A549 (cell line): ENCODE measurements around the gene AP4E1. TPM values are rescaled to one million over a fixed set of nuclear protein-coding genes. Genes with fewer than 3 reads are reported as not detected.

Experiments
- ATAC-seq, 2 experiments: fragments of 200-7000 bp in 1 of 2; fragments of >200 bp in 1 of 2; cut with Nextera tagmentation in 1 of 2; cut with Tn5 transposase in 1 of 2; 3 replicates each; pipeline versions ENCODE4 v1.8.0 to v1.9.1; 2018 to 2020; ENCODE audit warnings: mild to moderate bottlenecking in 1 of 2, moderate library complexity in 1 of 2
- CTCF ChIA-PET: fragments of 300-600 bp; sonication (Branson Sonifier 250); formaldehyde crosslinking; extraction: SDS; loops from one replicate; lab custom pipeline; 2021; ENCODE audit warnings: antibody characterized with exemption, inconsistent platforms; lab: Yijun Ruan, JAX
- POLR2A ChIA-PET: fragments of 350-600 bp; formaldehyde crosslinking; extraction: SDS; loops from one replicate; lab custom pipeline; 2021; ENCODE audit warnings: antibody characterized with exemption, inconsistent platforms; lab: Yijun Ruan, JAX
- DNase-seq, 2 experiments: peaks; one replicate each; pipeline versions ENCODE4 v3.0.0 to v3.0.0-alpha.2; 2011 to 2016; ENCODE audit warnings: low read depth in 1 of 2, low spot score in 1 of 2
- FAIRE-seq: peaks from 2 replicates; lab custom pipeline; 2011; peaks lifted over from hg19 to GRCh38; lab: Jason Lieb, UNC
- H3K27ac ChIP-seq, 2 experiments: fragments of >200 bp; sonication (Bioruptor Twin); formaldehyde crosslinking; 3 replicates each; pipeline ENCODE4 v1.5.1; 2016 to 2017
- H3K4me1 ChIP-seq: fragments of >200 bp; sonication (Bioruptor Twin); formaldehyde crosslinking; 3 replicates; pipeline ENCODE4 v1.6.1; 2016
- H3K4me2 ChIP-seq: fragments of >200 bp; sonication (Bioruptor Twin); formaldehyde crosslinking; 3 replicates; pipeline ENCODE4 v1.6.1; 2016
- H3K4me3 ChIP-seq: fragments of >200 bp; sonication (Bioruptor Twin); formaldehyde crosslinking; 3 replicates; pipeline ENCODE4 v1.5.1; 2016
- H3K9me3 ChIP-seq: fragments of >200 bp; sonication (Bioruptor Twin); formaldehyde crosslinking; 3 replicates; pipeline ENCODE4 v1.6.1; 2016
- ATOH8 ChIP-seq: fragments of 250-450 bp; sonication (Bioruptor Pico); IDR thresholded peaks from 2 replicates; pipeline ENCODE4 v1.5.0; 2020; ENCODE audit warnings: low read depth, mild to moderate bottlenecking, moderate library complexity
- BHLHE40 ChIP-seq: IDR thresholded peaks from 2 replicates; pipeline ENCODE4 v1.6.1; 2012; ENCODE audit warnings: low read depth, low read length, inconsistent platforms
- CTCF ChIP-seq: fragments of >200 bp; sonication (Bioruptor Twin); formaldehyde crosslinking; IDR thresholded peaks from 3 replicates; pipeline ENCODE4 v1.5.1; 2016
- E2F6 ChIP-seq: IDR thresholded peaks from 2 replicates; pipeline ENCODE4 v1.6.1; 2012; ENCODE audit warnings: low read depth, borderline replicate concordance
- EHF ChIP-seq: fragments of 250-450 bp; sonication (Bioruptor Pico); IDR thresholded peaks from 2 replicates; pipeline ENCODE4 v1.5.0; 2020; ENCODE audit warnings: mild to moderate bottlenecking
- EHMT2 ChIP-seq: fragments of 200-600 bp; sonication (generic); IDR thresholded peaks from 2 replicates; pipeline ENCODE4 v1.6.1; 2016; ENCODE audit warnings: antibody characterized with exemption, low read depth, mild to moderate bottlenecking, moderate library complexity
- EP300 ChIP-seq, 2 experiments: fragments of >200 bp; sonication (Bioruptor Twin); formaldehyde crosslinking; IDR thresholded peaks; 2 replicates in 1 of 2; 3 replicates in 1 of 2; pipeline ENCODE4 v1.6.1; 2016 to 2017
- ESRRA ChIP-seq: fragments of 150-350 bp; IDR thresholded peaks from 2 replicates; pipeline ENCODE4 v1.6.1; 2014; ENCODE audit warnings: mild to moderate bottlenecking, low read length, borderline replicate concordance
- FOSL2 ChIP-seq, 2 experiments: fragments of 450-650 bp in 1 of 2; fragments of >200 bp in 1 of 2; sonication (Bioruptor Twin) in 1 of 2; formaldehyde crosslinking; IDR thresholded peaks; 2 replicates each; pipeline versions ENCODE4 v1.5.0 to v1.6.1; 2016 to 2020; ENCODE audit warnings: mild to moderate bottlenecking in 1 of 2, moderate library complexity in 1 of 2
- FOXS1 ChIP-seq: fragments of 250-450 bp; sonication (Bioruptor Pico); IDR thresholded peaks from 2 replicates; pipeline ENCODE4 v1.5.0; 2020; ENCODE audit warnings: mild to moderate bottlenecking, moderate library complexity
- HES2 ChIP-seq: fragments of >200 bp; sonication (Bioruptor Twin); formaldehyde crosslinking; IDR thresholded peaks from 2 replicates; pipeline ENCODE4 v1.6.1; 2016
- MAFK ChIP-seq: fragments of 450-650 bp; IDR thresholded peaks from 2 replicates; pipeline ENCODE4 v1.6.1; 2014; ENCODE audit not compliant: partially characterized antibody
- NPAS2 ChIP-seq: fragments of 250-450 bp; sonication (Bioruptor Pico); IDR thresholded peaks from 2 replicates; pipeline ENCODE4 v1.8.0; 2022; ENCODE audit warnings: mild to moderate bottlenecking, moderate library complexity, borderline replicate concordance
- PBX3 ChIP-seq: IDR thresholded peaks from 2 replicates; pipeline ENCODE4 v1.6.1; 2012
- POLR2A ChIP-seq: IDR thresholded peaks from 2 replicates; pipeline ENCODE4 v1.6.1; 2012; ENCODE audit warnings: mild to moderate bottlenecking, low read length
- RCOR1 ChIP-seq: fragments of 150-350 bp; IDR thresholded peaks from 2 replicates; pipeline ENCODE4 v1.6.1; 2014; ENCODE audit warnings: antibody characterized with exemption, low read length, low read depth
- REST ChIP-seq: fragments of 200-600 bp; sonication (generic); IDR thresholded peaks from 2 replicates; pipeline ENCODE4 v1.6.1; 2016; ENCODE audit warnings: antibody characterized with exemption, mild to moderate bottlenecking, moderate library complexity
- RNF2 ChIP-seq: fragments of 200-600 bp; sonication (generic); IDR thresholded peaks from 2 replicates; pipeline ENCODE4 v1.6.1; 2016; ENCODE audit warnings: low read depth, mild to moderate bottlenecking, antibody characterized with exemption, moderate library complexity, borderline replicate concordance
- TFCP2L1 ChIP-seq: fragments of 250-450 bp; sonication (Bioruptor Pico); IDR thresholded peaks from 2 replicates; pipeline ENCODE4 v1.5.0; 2021; ENCODE audit warnings: mild to moderate bottlenecking
- USF2 ChIP-seq: fragments of 450-650 bp; IDR thresholded peaks from 2 replicates; pipeline ENCODE4 v1.6.1; 2014; ENCODE audit warnings: antibody characterized with exemption
- ZNF302 ChIP-seq: fragments of 250-450 bp; sonication (Bioruptor Pico); IDR thresholded peaks from 2 replicates; pipeline ENCODE4 v1.9.0; 2021; ENCODE audit warnings: inconsistent platforms, mild to moderate bottlenecking, moderate library complexity
- whole genome bisulfite sequencing: methylation state at CpG from one replicate; pipeline ENCODE4 v1.1.6; 2017; ENCODE audit errors: missing lambda C conversion rate; 5-methylcytosine and 5-hydroxymethylcytosine counted together
- polyA plus RNA-seq, 4 experiments: library from polyadenylated mRNA; depleted of rRNA in 3 of 4; stranded (reverse); fragments of >200 nt; fragmentation: RNase III in 1 of 4; extraction: RNeasy Plus Mini Kit Qiagen cat#74134 plus additional on column Dnase treatment in 1 of 4; gene quantifications; 2 replicates in 3 of 4; 3 replicates in 1 of 4; pipeline ENCODE4 v1.2.3, GENCODE V29; 2011 to 2017

Gene AP4E1
- polyA plus RNA-seq, 2 of the 4 experiments (the other 2 are of a cell fraction) = 9.6 TPM

GRCh38 chr15:50938525-50938924 lies 30.0 kb downstream of the AP4E1 start:
- 85% methylated on average over 4 of the region's 4 CpGs for WGBS
- FAIRE-seq = no peak
- CTCF ChIA-PET = interaction anchor here (1.2 kb wide), 1 partner anchor 12 kb away, joined by 3 read pairs; no protein-coding TSS in a partner anchor
- no peaks in the 10 kb centered on the region for H3K9me3 ChIP-seq
- H3K4me1 ChIP-seq = peaks cover 14% of the 10 kb centered on the region
- ATAC-seq = no peak
- TF ChIP-seq EHMT2 (no peak), REST (no peak), E2F6 (no peak), BHLHE40 (no peak), MAFK (no peak), EHF (CRISPR knock-in tag) (no peak), TFCP2L1 (CRISPR knock-in tag) (no peak), CTCF (no peak), RCOR1 (no peak), ZNF302 (CRISPR knock-in tag) (no peak), NPAS2 (CRISPR knock-in tag) (no peak), FOXS1 (CRISPR knock-in tag) (no peak), ESRRA (no peak), RNF2 (no peak), HES2 (no peak), POLR2A (no peak), ATOH8 (CRISPR knock-in tag) (no peak), EP300 (IDR thresholded peaks at IDR 0.05) (no peak), USF2 (no peak)
- TF ChIP-seq, all 56 proteins: peak for 0
- Histone ChIP-seq H3K27ac (no peak overlapping the region), H3K4me3 (no peak overlapping the region), H3K4me2 (no peak overlapping the region)
- POLR2A ChIA-PET = no interaction called here
- DNase-seq = no peak

GRCh38 chr15:50939911-50940310 lies 31.4 kb downstream of the AP4E1 start:
- CTCF ChIA-PET = interaction anchor here (1.2 to 2.1 kb wide), 2 partner anchors 11 to 31 kb away, joined by 3 to 7 read pairs; partner anchors contain the start of gene AP4E1
- TF ChIP-seq PBX3 = no peak
- TF ChIP-seq FOSL2 (IDR thresholded peaks at IDR 0.05) = no peak
- peak; percentile 4; the same call in 1 of the 2 replicates for TF ChIP-seq FOSL2 (CRISPR knock-in tag; IDR thresholded peaks at IDR 0.05)
- TF ChIP-seq, all 56 proteins: peak for 1
- Histone ChIP-seq H3K4me2 (peak overlapping the region; percentile 40), H3K9me3 (no peaks in the 10 kb centered on the region), H3K4me3 (no peak overlapping the region), H3K27ac (no peak overlapping the region; a peak in 1 of 6 replicates), H3K4me1 (peaks cover 14% of the 10 kb centered on the region)
- FAIRE-seq = no peak
- 57% methylated on average over 2 of the region's 2 CpGs for whole genome bisulfite sequencing
- DNase-seq = no peak
- peak in 1 of 2 experiments; percentile 63; a peak in 3 of 6 replicates for ATAC-seq
- POLR2A ChIA-PET = no interaction called here
